NOMO-1 (cell line): ENCODE data around the gene CAVIN1.
"Not testable (repeated sequence)": the region's sequence is repeated elsewhere in the genome, so short reads cannot be mapped to it uniquely, and the experiment has no call there.

Experiments used
- DNase-seq, 2 experiments: peaks; one replicate each; lab custom pipeline; 2025; ENCODE audit not compliant: unreplicated experiment in 2 of 2; lab: John Stamatoyannopoulos, UW

Gene CAVIN1

GRCh38 chr17:42406615-42407288 lies 16.3 kb downstream of the CAVIN1 start:
- DNase-seq, result no peak

- peak; percentile 74 to 77 for DNase-seq
These were observed 17.0 kb downstream of the CAVIN1 start for GRCh38 chr17:42405963-42406495.

- no peak for DNase-seq
These were observed 18.0 kb downstream of the CAVIN1 start for GRCh38 chr17:42405076-42405475.

- DNase-seq, result peak in 1 of 2 experiments; percentile 12
These were observed 18.6 kb downstream of the CAVIN1 start for GRCh38 chr17:42404326-42405055.

- no peak for DNase-seq
These were observed 19.9 kb downstream of the CAVIN1 start for GRCh38 chr17:42403150-42403549.

GRCh38 chr17:42402117-42402516 lies 20.9 kb downstream of the CAVIN1 start:
- DNase-seq, result no peak

GRCh38 chr17:42400844-42401375 lies 22.1 kb downstream of the CAVIN1 start:
- DNase-seq, result not testable (repeated sequence)

- no peak for DNase-seq
These were observed 22.9 kb downstream of the CAVIN1 start for GRCh38 chr17:42399948-42400843.

- no peak for DNase-seq
These were observed 23.9 kb downstream of the CAVIN1 start for GRCh38 chr17:42399121-42399520.

GRCh38 chr17:42395601-42396000 lies 27.5 kb downstream of the CAVIN1 start:
- DNase-seq, result not testable (repeated sequence)

- no peak for DNase-seq
These were observed 28.2 kb downstream of the CAVIN1 start for GRCh38 chr17:42394838-42395237.

- DNase-seq, result no peak
These were observed 30.2 kb downstream of the CAVIN1 start for GRCh38 chr17:42392692-42393415.

GRCh38 chr17:42391439-42391838 lies 31.6 kb downstream of the CAVIN1 start:
- DNase-seq, result not testable (repeated sequence)

GRCh38 chr17:42389899-42390298 lies 33.2 kb downstream of the CAVIN1 start:
- DNase-seq, result no peak

GRCh38 chr17:42389135-42389417 lies 34.0 kb downstream of the CAVIN1 start:
- no peak for DNase-seq

GRCh38 chr17:42388381-42389134 lies 34.5 kb downstream of the CAVIN1 start, which contains the start of gene STAT3:
STAT3 (minus strand) TSS chr17:42388442; CDS start chr17:42348516, 39,926 bp downstream.
- peak; percentile 99 for DNase-seq

- peak; percentile 35 to 62 for DNase-seq
These were observed 35.2 kb downstream of the CAVIN1 start for GRCh38 chr17:42387661-42388380.

- DNase-seq, result peak; percentile 28 to 62
These were observed 36.0 kb downstream of the CAVIN1 start for GRCh38 chr17:42386777-42387657.
